ENCODE measurements around the gene FBXW7.
"Not testable (repeated sequence)": the region's sequence is repeated elsewhere in the genome, so short reads cannot be mapped to it uniquely, and the experiment has no call there.

FBXW7 gene, protein sequence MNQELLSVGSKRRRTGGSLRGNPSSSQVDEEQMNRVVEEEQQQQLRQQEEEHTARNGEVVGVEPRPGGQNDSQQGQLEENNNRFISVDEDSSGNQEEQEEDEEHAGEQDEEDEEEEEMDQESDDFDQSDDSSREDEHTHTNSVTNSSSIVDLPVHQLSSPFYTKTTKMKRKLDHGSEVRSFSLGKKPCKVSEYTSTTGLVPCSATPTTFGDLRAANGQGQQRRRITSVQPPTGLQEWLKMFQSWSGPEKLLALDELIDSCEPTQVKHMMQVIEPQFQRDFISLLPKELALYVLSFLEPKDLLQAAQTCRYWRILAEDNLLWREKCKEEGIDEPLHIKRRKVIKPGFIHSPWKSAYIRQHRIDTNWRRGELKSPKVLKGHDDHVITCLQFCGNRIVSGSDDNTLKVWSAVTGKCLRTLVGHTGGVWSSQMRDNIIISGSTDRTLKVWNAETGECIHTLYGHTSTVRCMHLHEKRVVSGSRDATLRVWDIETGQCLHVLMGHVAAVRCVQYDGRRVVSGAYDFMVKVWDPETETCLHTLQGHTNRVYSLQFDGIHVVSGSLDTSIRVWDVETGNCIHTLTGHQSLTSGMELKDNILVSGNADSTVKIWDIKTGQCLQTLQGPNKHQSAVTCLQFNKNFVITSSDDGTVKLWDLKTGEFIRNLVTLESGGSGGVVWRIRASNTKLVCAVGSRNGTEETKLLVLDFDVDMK

DNA sequence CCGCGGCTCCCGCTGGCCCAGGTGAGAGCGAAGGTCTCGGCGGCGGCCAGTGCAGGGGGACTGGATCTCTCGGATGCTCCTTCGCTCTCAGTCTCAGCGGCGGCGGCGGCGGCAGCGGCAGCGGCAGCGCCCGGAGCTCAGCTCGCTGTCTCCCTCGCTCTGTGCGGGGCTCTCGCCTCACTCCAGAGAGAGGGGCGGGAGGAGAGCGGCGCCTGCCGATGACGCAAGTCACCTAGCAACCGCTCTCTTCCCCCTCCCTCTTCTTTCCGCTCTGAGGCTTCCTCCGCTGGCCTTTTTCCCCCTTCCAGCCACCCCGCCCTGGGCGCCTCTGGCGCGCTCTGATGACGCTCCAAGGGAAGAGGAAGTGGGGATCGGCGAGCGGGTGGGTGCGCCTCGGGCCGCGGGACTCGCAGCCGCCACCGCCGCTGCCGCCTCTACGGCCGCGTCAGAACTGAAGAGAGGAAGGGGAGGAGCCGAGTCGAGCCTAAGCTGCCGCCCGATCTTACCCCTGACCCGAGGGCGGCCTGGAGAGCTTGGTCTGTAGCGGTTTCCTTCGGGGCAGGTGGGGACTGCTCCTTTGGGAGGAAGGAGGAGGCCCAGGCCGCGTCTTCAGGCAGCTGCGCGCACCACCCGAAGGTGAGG is at the start of gene FBXW7:
Gene FBXW7, minus strand, starts transcription at position 190 of the 642 bp plus-strand sequence. CDS start 124,289 bp downstream, outside the sequence.
- peak; percentile 98 to 99 for DNase-seq

DNA sequence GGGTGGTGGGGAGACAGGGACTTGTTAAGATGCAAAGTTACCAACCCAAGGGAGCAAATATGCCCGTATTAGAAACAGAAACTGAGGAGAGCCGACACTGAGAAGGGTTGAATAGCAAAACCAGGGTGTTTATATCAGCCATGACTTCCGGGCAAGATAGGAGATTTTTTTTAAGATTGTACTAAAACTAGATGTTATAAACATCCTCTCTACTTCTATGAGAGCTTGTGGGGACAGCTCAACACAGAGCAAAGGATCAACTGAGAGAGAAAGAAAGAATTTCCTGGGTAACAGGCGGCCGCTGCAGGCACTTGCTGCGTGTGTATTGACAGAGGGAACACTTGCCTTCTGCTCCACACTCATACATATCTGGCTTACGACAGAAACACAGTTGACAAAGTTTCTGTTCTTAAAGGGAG is 49.1 kb upstream of the FBXW7 start:
- DNase-seq, result no peak

DNA sequence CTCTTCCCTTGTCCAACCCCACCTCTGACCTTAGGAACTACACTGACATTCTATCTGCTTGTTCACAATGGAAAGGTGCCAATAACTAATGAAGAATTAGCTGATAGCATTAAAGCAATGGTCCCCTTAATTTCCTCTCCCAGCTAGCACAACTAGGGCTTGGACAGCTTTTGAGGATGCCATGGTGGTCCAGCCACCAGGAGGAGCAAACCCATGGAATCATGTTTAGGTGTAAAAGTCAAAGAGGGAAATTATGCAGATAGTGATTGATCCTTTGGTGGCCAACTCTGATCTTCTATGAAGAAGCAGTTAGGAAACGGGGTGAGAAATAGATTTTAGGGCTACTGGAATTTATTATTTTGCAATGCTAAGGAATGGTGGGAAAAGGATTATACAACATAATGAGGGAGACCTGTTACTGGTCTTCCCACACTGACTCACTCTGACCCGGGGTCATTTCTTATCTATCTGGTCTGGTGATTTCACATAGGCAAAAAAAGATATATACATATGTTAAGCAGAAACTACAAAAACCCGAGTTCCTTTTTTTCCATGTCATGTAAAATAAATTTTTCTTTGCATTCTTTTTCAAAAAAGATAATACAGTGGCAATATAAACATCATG is 45.8 kb upstream of the FBXW7 start:
- no peak for DNase-seq

DNA sequence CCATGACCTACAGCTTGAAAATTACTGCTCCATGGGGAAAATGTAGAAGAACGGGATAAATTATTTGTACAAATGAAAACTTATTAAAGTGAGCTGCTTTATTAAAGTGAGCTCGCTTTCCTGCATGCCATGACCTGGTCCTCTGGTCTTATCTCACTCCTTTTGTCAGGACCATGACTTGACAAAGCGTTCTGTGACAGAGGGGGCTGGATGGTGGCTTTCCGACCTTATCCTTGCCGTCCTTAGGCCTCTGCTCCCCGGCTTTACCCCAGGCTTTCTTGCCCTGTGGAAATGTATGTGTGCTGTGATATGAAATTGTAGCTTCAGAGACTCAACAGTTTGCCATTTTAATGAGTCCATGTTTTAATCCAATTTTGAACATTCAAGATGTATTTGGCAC is 44.0 kb upstream of the FBXW7 start:
- no peak for DNase-seq

DNA sequence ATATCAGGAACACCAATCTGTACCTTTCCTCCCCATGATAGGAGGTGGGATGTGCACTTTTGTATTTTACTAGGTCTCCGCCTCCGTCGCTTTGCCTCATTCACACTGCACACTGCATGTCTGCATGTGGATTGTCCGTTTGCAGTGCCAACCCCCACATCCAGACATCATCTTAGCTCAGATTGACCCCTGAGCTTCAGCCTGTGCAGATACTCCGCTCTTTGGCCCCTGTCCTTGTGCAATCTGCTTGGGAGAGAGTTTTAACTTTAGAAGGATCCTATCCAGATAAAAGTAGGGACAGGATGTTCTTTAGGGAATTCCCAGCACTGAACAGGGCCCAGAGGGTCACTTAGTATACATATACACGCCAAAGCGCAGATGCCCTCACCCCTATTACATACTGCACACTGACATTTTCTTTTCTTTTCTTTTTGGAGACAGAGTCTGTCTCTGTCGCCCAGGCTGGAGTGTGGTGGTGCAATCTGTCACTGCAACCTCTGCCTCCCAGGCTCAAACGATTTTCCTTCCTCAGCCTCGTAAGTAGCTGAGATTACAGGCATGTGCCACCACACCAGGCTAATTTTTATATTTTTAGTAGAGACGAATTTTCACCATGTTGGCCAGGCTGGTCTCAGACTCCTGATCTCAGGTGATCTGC is 43.3 kb upstream of the FBXW7 start:
- DNase-seq, result no peak

DNA sequence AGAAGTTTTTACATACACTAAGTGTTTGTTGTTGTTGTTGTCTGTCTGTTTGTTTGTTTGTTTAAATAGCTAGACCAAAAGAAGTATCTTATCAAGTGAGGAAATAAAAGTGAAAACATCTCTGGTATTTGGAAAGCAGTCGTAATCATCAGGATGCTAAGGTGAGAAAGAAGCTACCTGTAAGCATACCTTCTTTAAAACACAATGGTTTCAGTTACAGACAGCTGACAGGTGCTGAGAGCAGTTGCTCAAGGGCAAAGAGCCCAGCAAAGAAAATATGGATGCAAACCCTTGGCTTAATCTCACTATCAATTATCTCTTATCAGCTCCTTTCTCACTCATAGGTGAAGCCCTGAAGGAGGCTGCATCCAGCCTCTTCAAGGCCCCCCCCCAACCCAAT is 42.8 kb upstream of the FBXW7 start:
- no peak for DNase-seq

DNA sequence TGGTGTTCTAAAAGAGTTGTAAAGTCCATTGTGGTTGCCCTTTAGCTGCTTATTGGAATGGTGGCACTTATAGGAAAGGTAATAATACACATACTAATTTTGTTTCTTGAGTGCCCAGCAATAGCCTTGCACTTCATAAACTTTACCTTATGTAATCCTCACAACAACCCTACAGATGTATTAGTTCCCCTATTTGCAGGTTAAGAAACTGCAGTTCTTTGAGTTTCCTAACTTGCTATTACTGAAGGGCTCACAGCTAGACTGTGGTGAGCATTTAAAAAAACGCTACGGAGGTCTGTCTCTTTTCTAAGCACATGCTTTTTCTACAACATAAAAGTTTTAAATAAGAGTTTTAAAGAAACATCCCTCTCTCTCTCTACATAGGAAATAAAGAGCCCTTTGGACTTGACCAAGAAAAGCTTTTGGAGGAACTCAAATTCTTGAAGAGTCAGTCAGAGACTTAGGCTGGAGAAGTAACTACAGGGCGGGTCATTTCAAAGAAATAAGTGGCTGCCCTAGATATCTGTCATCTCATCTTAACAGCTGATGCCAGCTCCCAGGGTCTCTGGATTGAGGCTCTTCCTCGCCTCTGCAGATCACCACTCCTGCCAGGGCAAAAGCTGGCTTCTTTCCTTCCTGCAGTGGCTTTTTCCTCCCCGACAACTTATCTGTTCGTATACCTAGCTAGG is 42.0 kb upstream of the FBXW7 start:
- peak; percentile 11 to 35 for DNase-seq

DNA sequence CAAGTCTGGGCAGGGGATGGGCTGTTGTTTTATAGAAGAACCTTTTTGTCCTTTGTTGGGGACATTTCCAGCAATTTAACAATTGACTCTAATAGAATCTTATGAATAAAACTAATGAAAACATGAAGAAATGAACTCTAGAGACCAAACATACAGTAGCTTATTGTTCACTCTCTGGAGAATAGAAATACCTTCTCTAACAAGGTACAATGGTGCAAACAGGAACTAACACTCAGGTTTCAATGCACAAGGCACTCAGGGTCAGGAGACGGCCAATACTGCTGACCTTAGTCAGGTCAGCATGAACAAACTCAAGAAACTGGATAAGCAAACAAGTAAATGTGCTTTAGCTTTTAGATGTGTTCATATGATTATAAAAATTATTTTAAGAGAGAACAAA is 39.6 kb upstream of the FBXW7 start:
- no peak for DNase-seq

DNA sequence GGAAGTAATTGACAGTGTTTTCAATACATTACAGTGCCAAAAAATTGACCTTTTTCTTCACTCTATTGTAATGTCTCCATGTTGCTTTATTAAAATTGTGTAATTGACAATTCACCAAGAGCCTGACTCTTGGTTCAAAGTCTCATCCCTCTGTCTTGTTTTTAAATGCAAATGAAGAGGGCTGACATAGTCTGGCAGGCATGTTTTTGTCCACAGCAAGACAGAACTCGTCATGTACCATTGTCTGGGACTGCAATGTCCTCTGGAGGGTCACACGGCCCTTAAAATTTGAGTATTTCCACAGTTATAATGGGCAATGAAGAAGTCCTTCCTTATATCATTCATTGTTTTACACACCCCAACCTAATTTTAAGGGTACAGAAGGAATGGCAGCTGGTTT is 38.0 kb upstream of the FBXW7 start:
- DNase-seq, result no peak

DNA sequence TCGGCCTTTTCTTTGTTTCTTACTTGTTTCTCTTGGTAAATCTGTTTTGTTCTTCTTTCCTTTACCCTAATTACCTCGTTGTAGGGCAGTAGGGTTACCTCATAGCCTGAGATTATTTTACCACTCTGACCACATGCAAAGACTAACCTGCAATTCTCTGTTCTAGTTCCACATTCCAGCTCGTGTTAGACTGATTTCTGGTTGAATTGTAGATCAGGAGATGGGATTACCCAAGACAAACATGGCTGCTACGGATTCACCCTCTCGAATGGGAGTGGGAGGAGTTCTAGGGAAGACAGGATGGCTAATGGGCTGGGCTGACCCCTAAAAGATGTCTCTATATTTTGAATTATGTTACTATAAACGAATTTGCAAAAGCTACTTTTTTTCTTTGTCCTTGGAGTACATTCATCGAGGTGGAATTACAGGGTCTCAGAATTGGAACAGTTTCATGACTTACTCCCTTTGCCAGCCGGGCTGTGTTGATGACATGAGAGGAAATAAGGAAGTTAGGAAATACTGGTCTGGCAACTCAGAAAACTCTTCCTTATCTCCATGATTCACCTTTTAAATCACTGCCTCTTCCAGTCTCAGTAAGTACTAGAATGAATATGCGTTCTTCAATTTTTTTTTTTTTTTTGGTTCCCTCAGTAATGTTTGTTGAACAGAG is 36.7 kb upstream of the FBXW7 start:
- no peak for DNase-seq

DNA sequence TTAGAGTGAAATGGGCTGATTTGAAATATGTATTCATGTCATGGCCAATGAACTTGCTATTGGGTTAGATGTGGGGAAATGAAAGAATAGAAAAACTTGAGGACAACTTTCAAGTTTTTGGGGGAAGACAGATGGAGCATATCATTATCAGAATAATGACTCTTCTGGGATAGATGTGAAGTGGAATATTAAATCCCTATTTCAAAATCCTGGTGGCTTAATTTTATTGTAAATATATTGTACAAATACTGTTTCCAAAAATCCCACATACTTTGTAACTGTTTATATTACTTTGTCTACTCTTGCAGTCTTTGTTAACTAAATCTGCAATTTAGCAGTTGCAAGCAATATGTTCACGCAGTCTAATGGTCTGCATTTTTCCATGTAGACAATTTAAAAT is 35.9 kb upstream of the FBXW7 start:
- no peak for DNase-seq

DNA sequence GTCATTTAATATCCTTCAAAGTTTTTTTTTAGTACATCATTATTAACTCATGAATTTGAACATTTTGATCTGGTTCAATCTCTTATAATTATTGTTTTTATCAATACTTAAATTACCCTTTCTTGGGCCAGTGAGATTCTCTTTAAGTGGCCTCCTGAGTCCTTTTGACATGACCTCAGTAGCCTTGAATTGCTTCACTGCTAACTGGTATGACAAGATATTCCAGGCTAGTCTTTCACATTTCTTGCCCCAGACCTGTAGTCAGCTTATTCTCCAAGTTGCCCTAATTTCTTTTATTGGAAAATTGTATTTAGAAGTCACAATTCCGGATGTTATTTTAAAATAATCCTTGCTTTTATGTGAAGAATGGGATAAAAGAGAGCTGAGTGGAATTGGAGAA is 35.4 kb upstream of the FBXW7 start:
- no peak for DNase-seq

DNA sequence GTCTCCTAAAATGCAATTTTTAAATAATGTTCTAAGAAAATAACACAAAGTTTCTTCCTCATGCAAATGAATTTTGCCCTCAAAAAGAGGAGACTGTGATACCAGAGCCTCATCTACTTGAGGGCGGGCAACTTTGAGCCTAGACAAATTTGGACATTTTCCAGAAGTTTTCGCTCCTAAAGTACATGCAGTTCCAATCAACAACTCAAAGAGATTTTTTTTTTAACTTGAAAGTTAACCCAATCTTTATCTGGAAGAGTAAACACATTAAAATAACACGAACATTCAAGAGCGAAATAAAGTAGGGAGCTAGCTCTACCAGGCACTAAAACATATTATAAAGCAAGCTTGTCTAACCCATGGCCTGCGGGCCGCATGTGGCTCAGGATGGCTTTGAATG is 29.4 kb upstream of the FBXW7 start:
- no peak for DNase-seq

DNA sequence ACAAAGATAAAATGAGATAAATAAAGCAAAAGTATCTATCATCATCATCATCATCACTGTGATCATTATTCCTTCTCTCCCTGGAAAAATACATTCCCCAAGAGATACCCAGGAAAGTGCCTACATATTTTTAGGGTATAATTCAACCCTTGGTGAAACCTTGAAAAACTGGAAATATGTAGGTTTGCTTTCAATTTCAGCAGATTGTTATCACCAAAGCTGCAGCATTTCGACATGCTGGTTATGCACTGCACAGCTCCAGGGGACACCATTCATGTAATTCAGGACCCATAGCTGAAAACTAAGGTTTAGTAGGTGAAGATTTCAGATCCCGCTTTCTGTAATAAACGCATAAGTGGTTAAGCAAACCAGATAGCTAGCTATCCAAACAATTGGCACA is 28.4 kb upstream of the FBXW7 start:
- no peak for DNase-seq

DNA sequence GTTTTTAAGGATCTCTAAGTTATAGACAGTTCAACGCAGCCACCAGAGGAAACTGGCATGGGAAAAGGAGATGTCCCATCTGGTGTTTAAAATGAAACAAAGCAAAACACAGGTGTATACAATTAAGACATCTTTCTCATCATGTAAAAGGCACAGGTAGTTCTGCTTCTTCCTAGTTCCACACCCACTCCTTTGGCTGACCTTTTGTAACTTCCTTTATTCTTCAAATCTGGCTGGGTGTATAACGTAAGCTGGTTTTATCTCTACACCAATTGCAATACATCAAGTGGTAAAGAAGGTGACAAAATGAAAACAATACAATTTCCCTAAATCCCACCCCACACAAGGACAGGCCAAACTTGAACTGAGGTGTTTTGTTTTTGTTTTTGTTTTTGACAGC is 27.3 kb upstream of the FBXW7 start:
- no peak for DNase-seq

DNA sequence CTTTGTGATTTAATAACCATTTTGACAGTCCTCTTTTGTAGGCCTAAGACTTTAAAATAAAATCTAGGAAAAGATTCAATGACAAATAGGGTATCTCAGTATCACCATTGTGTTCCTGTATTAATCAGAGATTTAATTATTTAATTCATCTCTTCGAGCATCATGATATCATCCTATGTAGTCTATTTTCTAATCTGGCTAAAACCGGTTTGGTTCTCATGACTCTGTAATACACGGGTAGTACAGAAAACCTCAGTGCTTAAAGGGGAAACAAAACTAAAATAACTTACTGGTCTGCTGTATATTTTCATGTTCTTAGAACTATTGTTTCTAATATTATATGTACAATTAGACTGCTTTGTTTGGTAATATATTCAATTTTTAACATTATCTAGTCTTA is 23.7 kb upstream of the FBXW7 start:
- no peak for DNase-seq

DNA sequence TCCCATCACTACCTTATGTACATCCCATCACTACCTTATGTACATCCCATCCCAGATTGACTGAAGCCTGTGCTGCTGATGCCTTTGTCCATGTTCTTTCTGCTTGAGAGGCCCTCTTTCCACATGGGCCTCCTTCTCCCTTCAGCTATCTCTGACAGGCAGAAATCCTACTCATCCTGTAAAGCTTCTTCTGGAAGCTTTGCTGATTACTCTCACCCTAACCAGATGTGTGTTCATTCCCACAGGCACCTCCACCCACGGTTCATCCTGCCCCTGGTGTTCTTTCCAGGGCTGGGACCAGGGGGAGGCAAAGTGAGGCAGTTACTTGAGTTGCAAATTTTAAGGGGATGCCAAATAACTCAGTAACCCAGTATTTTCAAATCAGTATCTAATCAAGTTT is 22.5 kb upstream of the FBXW7 start:
- no peak for DNase-seq

DNA sequence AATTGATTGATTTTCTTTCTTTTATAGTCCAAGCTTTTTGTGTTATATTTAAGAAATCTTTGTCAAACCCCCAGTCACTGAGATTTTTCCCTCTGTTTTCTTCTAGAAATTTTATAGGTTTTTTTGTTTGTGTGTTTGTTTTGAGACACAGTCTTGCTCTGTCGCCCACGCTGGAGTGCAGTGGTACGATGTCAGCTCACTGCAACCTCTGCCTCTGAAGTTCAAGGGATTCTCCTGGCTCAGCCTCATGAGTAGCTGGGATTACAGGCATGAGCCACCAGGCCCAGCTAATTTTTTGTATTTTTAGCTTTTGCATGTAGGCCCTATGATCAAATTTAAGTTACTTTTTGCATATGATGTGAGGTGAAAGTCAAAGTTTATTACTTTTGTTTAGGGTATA is 20.9 kb upstream of the FBXW7 start:
- no peak for DNase-seq

DNA sequence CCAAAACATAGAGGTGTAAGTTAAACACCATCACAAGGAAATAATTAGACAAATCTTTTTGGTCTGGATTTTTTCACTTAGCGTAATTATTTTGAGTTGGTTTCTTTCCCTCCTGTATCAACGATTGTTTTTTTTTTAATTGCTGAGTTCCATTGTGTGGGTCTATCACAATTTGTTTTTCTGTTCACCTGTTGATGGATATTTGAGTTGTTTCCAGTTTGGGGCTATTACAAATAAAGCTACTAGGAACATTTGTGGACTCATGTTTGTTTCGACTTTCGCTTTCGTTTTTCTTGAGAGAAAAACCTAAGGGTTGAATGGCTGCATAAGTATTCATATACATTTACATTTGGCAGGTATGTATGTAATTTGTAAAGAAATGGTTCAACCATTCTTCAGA is 20.4 kb upstream of the FBXW7 start:
- DNase-seq, result no peak

DNA sequence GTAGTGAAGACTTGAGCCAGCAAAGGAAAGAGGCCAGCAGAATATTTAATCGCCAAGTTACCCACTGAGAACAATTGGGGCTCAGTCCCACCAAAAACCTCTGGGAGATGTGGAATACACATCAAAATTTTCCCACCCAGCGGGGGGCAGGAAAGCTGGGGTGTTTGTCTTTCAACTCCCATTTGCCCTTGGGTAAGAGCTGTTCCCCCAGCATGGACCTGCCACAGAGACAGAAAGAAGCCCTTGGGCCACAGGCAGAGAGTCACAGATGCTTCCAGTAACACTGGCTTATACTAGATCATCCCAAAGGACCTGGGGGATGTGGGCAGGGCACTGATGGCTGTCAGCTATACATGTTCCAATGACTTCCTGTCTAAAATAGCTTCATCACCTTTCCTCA is 18.9 kb upstream of the FBXW7 start:
- DNase-seq, result no peak

DNA sequence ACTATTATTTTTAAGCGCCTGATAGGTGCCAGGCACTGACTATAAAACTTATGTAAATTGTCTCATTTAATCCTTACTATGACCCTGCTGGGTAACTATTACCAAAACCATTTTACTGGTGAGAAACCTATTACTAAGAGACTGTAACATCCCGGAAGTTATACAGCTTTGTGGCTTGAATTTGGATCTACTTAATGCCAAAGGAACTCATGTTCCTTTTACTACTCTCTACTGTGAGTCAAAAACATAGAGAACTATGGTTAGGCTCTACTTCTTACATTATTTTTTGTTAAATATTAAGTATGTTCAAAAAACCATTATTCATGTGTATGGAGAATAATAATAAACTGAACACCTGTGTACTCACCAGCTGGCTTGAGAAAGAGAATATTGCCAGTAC is 14.8 kb upstream of the FBXW7 start:
- not testable (repeated sequence) for DNase-seq

DNA sequence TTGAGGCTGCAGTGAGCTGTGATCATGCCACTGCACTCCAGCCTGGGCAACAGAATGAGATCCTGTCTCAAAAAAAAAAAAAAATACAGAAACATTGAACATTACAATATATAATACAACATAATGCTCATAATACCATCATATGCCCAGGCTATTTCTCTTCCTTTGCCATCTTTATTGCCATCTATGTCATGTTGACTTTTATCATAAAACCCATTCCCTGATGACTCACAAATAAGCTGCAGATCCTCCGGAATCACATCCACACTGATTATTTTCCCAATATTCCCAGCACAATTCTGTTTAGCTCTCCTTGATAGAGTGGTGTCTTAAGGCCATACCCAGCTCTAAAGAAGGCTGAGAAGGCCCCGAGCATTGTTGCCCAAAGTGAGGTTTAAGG is 9.2 kb upstream of the FBXW7 start:
- no peak for DNase-seq

All from Kasumi-1 (cell line).